Mucosa of stomach (tissue), 1 donor: ENCODE measurements around the gene NHSL1.

Experiments used
- H3K27me3 ChIP-seq: one replicate; pipeline ENCODE4 v1.7.0; 2013; ENCODE audit warnings: mild to moderate bottlenecking, low read length; ENCODE audit not compliant: control insufficient read depth, insufficient read depth
- H3K36me3 ChIP-seq: one replicate; pipeline ENCODE4 v1.7.0; 2013; ENCODE audit warnings: low read length; ENCODE audit not compliant: control insufficient read depth, insufficient read depth
- H3K4me1 ChIP-seq: one replicate; pipeline ENCODE4 v1.7.0; 2013; ENCODE audit warnings: mild to moderate bottlenecking, low read length; ENCODE audit not compliant: control insufficient read depth, insufficient read depth
- H3K4me3 ChIP-seq: one replicate; pipeline ENCODE4 v1.7.0; 2013; ENCODE audit warnings: low read length
- H3K9ac ChIP-seq: one replicate; pipeline ENCODE4 v1.7.0; 2013; ENCODE audit warnings: mild to moderate bottlenecking, low read length, moderate library complexity
- H3K9me3 ChIP-seq: one replicate; pipeline ENCODE4 v1.7.0; 2013; ENCODE audit warnings: mild to moderate bottlenecking, low read length, moderate library complexity; ENCODE audit not compliant: control insufficient read depth
- donor health status: Pancreatic carcinoma.

The NHSL1 gene

GRCh38 chr6:138535728-138536455 lies 36.6 kb upstream of the NHSL1 start:
- no peak overlapping the region for H3K4me3 ChIP-seq
- peaks cover 55% of the 10 kb centered on the region for H3K4me1 ChIP-seq
- no peaks in the 10 kb centered on the region for H3K36me3 ChIP-seq

GRCh38 chr6:138533667-138534066 lies 34.4 kb upstream of the NHSL1 start:
- Histone ChIP-seq H3K9ac (no peak overlapping the region), H3K27me3 (no peaks in the 10 kb centered on the region), H3K36me3 (no peaks in the 10 kb centered on the region), H3K4me1 (peaks cover 39% of the 10 kb centered on the region), H3K4me3 (no peak overlapping the region), H3K9me3 (no peaks in the 10 kb centered on the region)

More at GRCh38 chr6:138535728-138536455, 36.6 kb upstream of the NHSL1 start:
- no peaks in the 10 kb centered on the region for H3K9me3 ChIP-seq
- H3K27me3 ChIP-seq: no peaks in the 10 kb centered on the region
- no peak overlapping the region for H3K9ac ChIP-seq

GRCh38 chr6:138531387-138531786 lies 32.1 kb upstream of the NHSL1 start:
- H3K36me3 ChIP-seq: no peaks in the 10 kb centered on the region
- H3K9ac ChIP-seq: no peak overlapping the region
- H3K9me3 ChIP-seq: no peaks in the 10 kb centered on the region
- H3K27me3 ChIP-seq: no peaks in the 10 kb centered on the region
- no peak overlapping the region for H3K4me3 ChIP-seq
- peaks cover 36% of the 10 kb centered on the region for H3K4me1 ChIP-seq

- no peak overlapping the region for H3K9ac ChIP-seq
- no peaks in the 10 kb centered on the region for H3K36me3 ChIP-seq
- no peaks in the 10 kb centered on the region for H3K27me3 ChIP-seq
- peaks cover 22% of the 10 kb centered on the region for H3K4me1 ChIP-seq
- H3K4me3 ChIP-seq: no peak overlapping the region
- no peaks in the 10 kb centered on the region for H3K9me3 ChIP-seq
These were observed 30.2 kb upstream of the NHSL1 start for GRCh38 chr6:138529478-138529877.

- Histone ChIP-seq H3K4me1 (peaks cover 22% of the 10 kb centered on the region), H3K9ac (no peak overlapping the region), H3K9me3 (no peaks in the 10 kb centered on the region), H3K36me3 (no peaks in the 10 kb centered on the region), H3K4me3 (no peak overlapping the region), H3K27me3 (no peaks in the 10 kb centered on the region)
These were observed 29.7 kb upstream of the NHSL1 start for GRCh38 chr6:138528956-138529355.

- no peak overlapping the region for H3K9ac ChIP-seq
- H3K4me1 ChIP-seq: peaks cover 22% of the 10 kb centered on the region
- no peak overlapping the region for H3K4me3 ChIP-seq
- no peaks in the 10 kb centered on the region for H3K9me3 ChIP-seq
- H3K36me3 ChIP-seq: no peaks in the 10 kb centered on the region
- H3K27me3 ChIP-seq: no peaks in the 10 kb centered on the region
These were observed 28.8 kb upstream of the NHSL1 start for GRCh38 chr6:138528137-138528536.

GRCh38 chr6:138527411-138528088 lies 28.3 kb upstream of the NHSL1 start:
- Histone ChIP-seq H3K9ac (no peak overlapping the region), H3K4me3 (no peak overlapping the region), H3K9me3 (no peaks in the 10 kb centered on the region), H3K4me1 (peaks cover 26% of the 10 kb centered on the region), H3K27me3 (no peaks in the 10 kb centered on the region), H3K36me3 (no peaks in the 10 kb centered on the region)

GRCh38 chr6:138526822-138527235 lies 27.5 kb upstream of the NHSL1 start:
- Histone ChIP-seq H3K36me3 (no peaks in the 10 kb centered on the region), H3K27me3 (no peaks in the 10 kb centered on the region), H3K9me3 (no peaks in the 10 kb centered on the region), H3K4me3 (no peak overlapping the region), H3K9ac (no peak overlapping the region), H3K4me1 (peaks cover 31% of the 10 kb centered on the region)

GRCh38 chr6:138525355-138525754 lies 26.1 kb upstream of the NHSL1 start:
- H3K9ac ChIP-seq: no peak overlapping the region
- H3K27me3 ChIP-seq: no peaks in the 10 kb centered on the region
- peaks cover 31% of the 10 kb centered on the region for H3K4me1 ChIP-seq
- H3K36me3 ChIP-seq: no peaks in the 10 kb centered on the region
- H3K9me3 ChIP-seq: no peaks in the 10 kb centered on the region
- H3K4me3 ChIP-seq: no peak overlapping the region

- Histone ChIP-seq H3K9me3 (no peaks in the 10 kb centered on the region), H3K4me3 (no peak overlapping the region), H3K27me3 (no peaks in the 10 kb centered on the region), H3K4me1 (peaks cover 30% of the 10 kb centered on the region), H3K9ac (no peak overlapping the region), H3K36me3 (no peaks in the 10 kb centered on the region)
These were observed 25.2 kb upstream of the NHSL1 start for GRCh38 chr6:138524526-138524925.

- peaks cover 27% of the 10 kb centered on the region for H3K4me1 ChIP-seq
- H3K36me3 ChIP-seq: no peaks in the 10 kb centered on the region
- no peaks in the 10 kb centered on the region for H3K27me3 ChIP-seq
- no peak overlapping the region for H3K9ac ChIP-seq
- H3K9me3 ChIP-seq: no peaks in the 10 kb centered on the region
- H3K4me3 ChIP-seq: no peak overlapping the region
These were observed 24.3 kb upstream of the NHSL1 start for GRCh38 chr6:138523347-138524210.

- Histone ChIP-seq H3K4me1 (peaks cover 21% of the 10 kb centered on the region), H3K9me3 (no peaks in the 10 kb centered on the region), H3K36me3 (no peaks in the 10 kb centered on the region), H3K9ac (no peak overlapping the region), H3K4me3 (no peak overlapping the region), H3K27me3 (no peaks in the 10 kb centered on the region)
These were observed 23.3 kb upstream of the NHSL1 start for GRCh38 chr6:138522611-138523010.
